ENCODE results near the gene MIDN. TPM values are rescaled to one million over a fixed set of nuclear protein-coding genes. Genes with fewer than 3 reads are reported as not detected.

MIDN gene
- total RNA-seq, 6 experiments from 2014 or later: 58.4 to 73.3 (median 67.4) TPM

DNA sequence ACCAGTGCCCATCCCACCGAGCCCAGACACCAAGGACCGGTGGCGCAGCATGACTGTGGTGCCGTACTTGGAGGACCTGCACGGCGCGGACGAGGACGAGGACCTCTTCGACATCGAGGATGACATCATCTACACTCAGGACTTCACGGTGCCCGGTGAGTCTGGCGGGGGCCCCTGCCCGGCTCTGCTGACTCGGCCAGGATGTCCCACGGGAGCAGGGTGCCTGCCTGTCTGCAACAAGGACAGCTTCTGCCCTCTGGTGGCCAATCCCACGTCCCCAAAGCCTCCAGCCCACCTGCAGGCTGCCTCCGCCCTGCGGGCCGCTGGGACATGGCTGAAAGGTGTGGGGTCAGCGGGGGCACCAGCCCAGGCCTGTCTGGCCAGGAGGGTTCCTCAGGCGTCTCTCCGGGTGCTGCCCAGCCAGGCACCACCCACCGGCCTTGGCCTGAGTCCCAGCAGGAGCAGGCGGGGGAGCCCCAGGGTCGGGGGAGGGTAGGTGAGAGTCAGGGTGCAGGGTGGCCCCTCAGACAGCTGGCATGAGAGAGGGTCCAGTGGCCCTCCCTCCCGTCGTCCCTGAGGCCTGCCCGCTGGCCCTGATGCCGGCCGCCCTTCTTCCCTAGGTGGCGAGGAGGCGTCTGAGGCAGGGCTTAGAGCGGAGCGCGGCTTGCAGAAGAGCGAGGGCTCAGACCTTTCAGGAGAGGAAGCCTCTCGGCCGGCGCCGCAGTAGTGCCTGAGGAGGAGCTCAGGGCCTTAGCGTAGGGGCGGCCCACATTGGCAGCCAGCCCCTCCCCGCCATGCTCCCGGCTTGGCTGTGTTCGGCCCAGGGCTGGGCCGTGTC is 25.1 kb upstream of the MIDN start:
- Mint-ChIP-seq H3K9me3 (no peaks in the 10 kb centered on the region), H3K4me1 (ENCODE audit: low read depth) (no peaks in the 10 kb centered on the region), H3K27ac (no peak overlapping the region), H3K27me3 (ENCODE audit: insufficient read depth) (peaks cover 4% of the 10 kb centered on the region), H3K36me3 (ENCODE audit: low read depth) (no peaks in the 10 kb centered on the region), H3K4me3 (no peak overlapping the region)
- no peak for DNase-seq
- TF ChIP-seq, protein P1, sequence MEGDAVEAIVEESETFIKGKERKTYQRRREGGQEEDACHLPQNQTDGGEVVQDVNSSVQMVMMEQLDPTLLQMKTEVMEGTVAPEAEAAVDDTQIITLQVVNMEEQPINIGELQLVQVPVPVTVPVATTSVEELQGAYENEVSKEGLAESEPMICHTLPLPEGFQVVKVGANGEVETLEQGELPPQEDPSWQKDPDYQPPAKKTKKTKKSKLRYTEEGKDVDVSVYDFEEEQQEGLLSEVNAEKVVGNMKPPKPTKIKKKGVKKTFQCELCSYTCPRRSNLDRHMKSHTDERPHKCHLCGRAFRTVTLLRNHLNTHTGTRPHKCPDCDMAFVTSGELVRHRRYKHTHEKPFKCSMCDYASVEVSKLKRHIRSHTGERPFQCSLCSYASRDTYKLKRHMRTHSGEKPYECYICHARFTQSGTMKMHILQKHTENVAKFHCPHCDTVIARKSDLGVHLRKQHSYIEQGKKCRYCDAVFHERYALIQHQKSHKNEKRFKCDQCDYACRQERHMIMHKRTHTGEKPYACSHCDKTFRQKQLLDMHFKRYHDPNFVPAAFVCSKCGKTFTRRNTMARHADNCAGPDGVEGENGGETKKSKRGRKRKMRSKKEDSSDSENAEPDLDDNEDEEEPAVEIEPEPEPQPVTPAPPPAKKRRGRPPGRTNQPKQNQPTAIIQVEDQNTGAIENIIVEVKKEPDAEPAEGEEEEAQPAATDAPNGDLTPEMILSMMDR (IDR thresholded peaks at IDR 0.05): peak; percentile 78

DNA sequence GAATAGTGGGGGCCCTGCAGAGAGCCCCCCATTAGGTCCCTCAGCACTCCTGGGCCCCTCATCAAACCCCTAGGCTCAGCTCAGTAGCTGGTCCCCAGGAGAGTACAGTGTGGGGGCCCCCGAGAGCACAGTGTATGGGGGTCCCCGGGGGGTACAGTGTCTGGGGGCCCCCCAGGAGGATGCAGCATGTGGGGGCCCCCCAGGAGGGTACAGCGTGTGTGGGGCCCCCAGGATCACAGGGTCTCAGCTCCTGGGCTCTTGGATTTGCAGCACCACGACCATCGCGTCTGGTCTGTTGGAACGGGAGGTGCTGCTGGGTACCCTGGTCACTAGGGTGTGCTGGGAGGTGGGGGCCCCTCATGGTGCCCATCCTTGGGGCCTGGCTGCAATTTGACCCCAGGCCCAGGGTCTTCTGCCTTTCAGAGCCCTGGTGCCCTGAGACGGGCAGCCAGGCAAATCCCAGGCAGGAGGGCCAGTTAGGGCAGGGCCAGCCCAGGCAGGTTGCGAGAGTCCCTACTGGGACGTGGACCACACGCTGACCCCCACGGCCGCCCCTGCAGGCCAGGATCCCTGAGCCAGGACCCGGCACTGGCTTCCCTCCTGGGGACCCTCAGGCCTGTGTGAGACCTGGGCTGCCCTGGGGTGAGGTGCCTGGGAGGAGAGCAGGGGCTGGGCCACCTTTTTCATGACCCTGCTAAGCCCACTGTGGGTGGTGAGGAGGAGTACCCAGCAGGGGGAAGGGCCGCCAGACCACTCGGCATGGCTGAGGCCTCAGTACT is 24.1 kb upstream of the MIDN start:
- Mint-ChIP-seq H3K27me3 (ENCODE audit: insufficient read depth) (peaks cover 5% of the 10 kb centered on the region), H3K4me3 (no peak overlapping the region), H3K27ac (no peak overlapping the region), H3K36me3 (ENCODE audit: low read depth) (no peaks in the 10 kb centered on the region), H3K9me3 (no peaks in the 10 kb centered on the region), H3K4me1 (ENCODE audit: low read depth) (no peaks in the 10 kb centered on the region)
- DNase-seq: no peak
- TF ChIP-seq, protein P1 (IDR thresholded peaks at IDR 0.05): no peak

DNA sequence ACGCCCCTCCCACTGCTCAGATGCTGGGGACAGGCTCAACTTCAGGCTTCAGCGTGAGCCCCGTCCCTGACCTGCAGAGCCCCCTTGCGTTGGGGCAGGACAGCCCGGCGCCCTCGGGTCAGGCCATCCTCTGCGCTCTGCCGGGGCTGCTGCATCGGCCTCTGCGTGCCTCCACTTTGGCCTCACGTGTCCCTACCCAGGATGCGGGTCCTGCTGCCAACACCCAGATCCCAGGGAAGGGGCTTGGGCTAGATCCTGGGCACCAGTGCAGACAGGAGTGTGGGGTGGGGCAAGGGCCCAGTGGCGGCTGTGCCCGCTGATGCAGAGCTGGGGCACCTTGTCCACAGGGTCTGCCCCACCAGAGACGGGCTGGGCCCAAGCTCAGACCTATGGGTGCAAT is 23.5 kb upstream of the MIDN start:
- Mint-ChIP-seq H3K27ac (no peak overlapping the region), H3K27me3 (ENCODE audit: insufficient read depth) (peaks cover 3% of the 10 kb centered on the region), H3K4me3 (no peak overlapping the region), H3K36me3 (ENCODE audit: low read depth) (no peaks in the 10 kb centered on the region), H3K4me1 (ENCODE audit: low read depth) (no peaks in the 10 kb centered on the region), H3K9me3 (no peaks in the 10 kb centered on the region)
- DNase-seq: no peak
- TF ChIP-seq, protein P1 (IDR thresholded peaks at IDR 0.05): no peak

DNA sequence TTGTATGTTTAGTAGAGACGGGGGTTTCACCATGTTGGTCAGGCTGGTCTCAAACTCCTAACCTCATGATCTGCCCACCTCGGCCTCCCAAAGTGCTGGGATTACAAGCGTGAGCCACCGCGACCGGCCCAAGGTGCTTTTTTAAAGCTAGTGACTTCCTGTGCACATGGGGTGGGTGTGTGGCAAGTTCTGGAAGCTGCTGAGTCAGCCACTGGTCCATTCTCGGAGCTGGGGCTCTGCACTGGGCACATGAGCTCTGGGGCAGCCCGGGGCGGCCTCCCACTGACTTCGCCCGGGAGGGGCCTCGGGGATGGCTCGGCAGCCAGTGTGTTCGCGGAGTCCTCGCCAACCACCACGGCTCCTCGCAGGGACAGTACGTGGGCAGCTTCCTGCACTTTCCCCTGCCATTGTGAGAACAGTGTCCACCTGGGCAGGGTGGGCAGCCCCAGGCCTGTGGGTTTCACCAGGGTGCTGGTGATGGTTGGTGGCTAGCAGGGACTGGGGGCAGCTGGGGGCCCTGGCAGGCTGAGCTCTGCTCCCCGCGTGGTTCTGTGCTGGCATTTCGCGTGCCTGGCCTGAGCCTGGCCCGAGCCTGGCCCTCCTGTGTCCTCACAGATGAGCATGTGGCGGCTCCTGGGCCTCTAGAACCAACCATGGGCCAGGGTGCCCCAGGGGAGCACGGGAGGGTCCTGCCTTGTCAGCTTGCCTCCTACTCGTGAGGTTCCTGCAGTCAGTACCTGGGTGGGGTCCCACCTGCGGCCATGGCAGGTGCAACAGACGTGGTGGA is 22.8 kb upstream of the MIDN start:
- H3K4me3 Mint-ChIP-seq: no peak overlapping the region
- DNase-seq: no peak
- no peak overlapping the region for H3K27ac Mint-ChIP-seq
- H3K27me3 Mint-ChIP-seq (ENCODE audit: insufficient read depth): peaks cover 3% of the 10 kb centered on the region
- no peaks in the 10 kb centered on the region for H3K9me3 Mint-ChIP-seq
- H3K36me3 Mint-ChIP-seq (ENCODE audit: low read depth): no peaks in the 10 kb centered on the region
- H3K4me1 Mint-ChIP-seq (ENCODE audit: low read depth): no peaks in the 10 kb centered on the region
- TF ChIP-seq, protein P1 (IDR thresholded peaks at IDR 0.05): no peak

DNA sequence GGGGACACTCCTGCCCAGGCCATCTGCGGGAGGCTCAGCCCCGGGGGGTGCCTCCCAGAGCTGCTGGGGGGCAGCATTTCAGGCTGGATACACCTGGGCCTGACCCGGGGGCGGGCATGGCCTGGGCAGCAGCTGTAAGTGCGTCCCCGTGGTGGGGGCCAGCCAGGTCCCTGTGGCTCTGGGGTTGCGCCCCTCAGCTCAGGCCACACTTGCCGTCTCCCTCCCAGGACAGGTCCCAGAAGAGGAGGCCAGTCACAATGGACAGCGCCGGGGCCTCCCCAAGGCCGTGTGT is 22.2 kb upstream of the MIDN start:
- DNase-seq: no peak
- Mint-ChIP-seq H3K4me3 (no peak overlapping the region), H3K9me3 (no peaks in the 10 kb centered on the region), H3K36me3 (ENCODE audit: low read depth) (no peaks in the 10 kb centered on the region), H3K27ac (no peak overlapping the region), H3K27me3 (ENCODE audit: insufficient read depth) (peaks cover 3% of the 10 kb centered on the region), H3K4me1 (ENCODE audit: low read depth) (no peaks in the 10 kb centered on the region)
- TF ChIP-seq, protein P1 (IDR thresholded peaks at IDR 0.05): no peak

Data from HFFc6 (cell line).